Adrenal gland (tissue), 5 donors: Measurements from ENCODE around the gene SCML1.

Source experiments
- POLR2A ChIP-seq, 2 donors: fragments of 450-650 bp; IDR thresholded peaks; one replicate each; pipeline ENCODE4 v1.6.1; 2017; ENCODE audit warnings: antibody characterized with exemption in 2 of 2, mild to moderate bottlenecking in 2 of 2, moderate library complexity in 1 of 2
- TF ChIP-seq, protein P1 (sequence below), 6 experiments: fragments of 450-650 bp in 4 of 6; fragments of 200-600 bp in 2 of 6; sonication (generic) in 1 of 6; IDR thresholded peaks; 1 replicate in 5 of 6; 2 replicates in 1 of 6; pipeline versions ENCODE4 v1.5.1 to v1.8.0; 2016 to 2021; ENCODE audit warnings: antibody characterized with exemption in 6 of 6, mild to moderate bottlenecking in 2 of 6, moderate library complexity in 1 of 6
- donor health status: DM: no; HTN: no; CAD: no.

DNA sequence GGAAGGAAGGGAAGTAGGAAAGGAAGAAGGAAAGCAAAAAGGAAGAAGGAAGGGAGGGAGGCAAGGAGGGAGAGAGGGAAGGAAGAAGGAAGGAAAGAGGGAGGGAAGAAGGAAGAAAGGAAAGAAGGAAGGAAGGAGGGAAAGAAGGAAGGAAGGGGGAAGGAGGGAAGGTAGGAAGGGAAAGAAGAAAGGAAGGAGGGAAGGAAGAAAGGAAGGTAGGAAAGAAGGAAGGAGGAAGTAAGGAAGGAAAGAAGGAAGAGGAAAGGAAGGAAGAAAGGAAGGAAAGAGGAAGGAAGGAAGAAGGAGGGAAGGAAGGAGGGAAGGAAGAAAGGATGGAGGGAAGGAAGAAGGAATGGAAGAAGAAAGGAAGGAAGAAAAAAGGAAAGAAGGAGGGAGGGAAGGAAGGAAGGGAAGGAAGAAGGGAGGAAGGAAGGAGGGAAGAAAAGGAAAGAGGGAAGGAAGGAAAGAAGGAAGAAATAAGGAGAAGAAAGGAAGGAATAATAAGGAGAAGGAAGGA, 18.6 kb upstream of the SCML1 start:
- TF ChIP-seq POLR2A (IDR thresholded peaks at IDR 0.05), result no peak
- TF ChIP-seq, protein P1, sequence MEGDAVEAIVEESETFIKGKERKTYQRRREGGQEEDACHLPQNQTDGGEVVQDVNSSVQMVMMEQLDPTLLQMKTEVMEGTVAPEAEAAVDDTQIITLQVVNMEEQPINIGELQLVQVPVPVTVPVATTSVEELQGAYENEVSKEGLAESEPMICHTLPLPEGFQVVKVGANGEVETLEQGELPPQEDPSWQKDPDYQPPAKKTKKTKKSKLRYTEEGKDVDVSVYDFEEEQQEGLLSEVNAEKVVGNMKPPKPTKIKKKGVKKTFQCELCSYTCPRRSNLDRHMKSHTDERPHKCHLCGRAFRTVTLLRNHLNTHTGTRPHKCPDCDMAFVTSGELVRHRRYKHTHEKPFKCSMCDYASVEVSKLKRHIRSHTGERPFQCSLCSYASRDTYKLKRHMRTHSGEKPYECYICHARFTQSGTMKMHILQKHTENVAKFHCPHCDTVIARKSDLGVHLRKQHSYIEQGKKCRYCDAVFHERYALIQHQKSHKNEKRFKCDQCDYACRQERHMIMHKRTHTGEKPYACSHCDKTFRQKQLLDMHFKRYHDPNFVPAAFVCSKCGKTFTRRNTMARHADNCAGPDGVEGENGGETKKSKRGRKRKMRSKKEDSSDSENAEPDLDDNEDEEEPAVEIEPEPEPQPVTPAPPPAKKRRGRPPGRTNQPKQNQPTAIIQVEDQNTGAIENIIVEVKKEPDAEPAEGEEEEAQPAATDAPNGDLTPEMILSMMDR (IDR thresholded peaks at IDR 0.05), result no peak
